Measurements from ENCODE around the gene IGHMBP2.

- TF ChIP-seq EZH2 (IDR thresholded peaks at IDR 0.05; ENCODE audit: insufficient read depth, poor library complexity, severe bottlenecking) (no peak), EZH2phosphoT487 (IDR thresholded peaks at IDR 0.05; ENCODE audit: insufficient read depth, low read depth) (no peak)
Measured at GRCh38 chr11:68976095-68976494, 72.4 kb downstream of the IGHMBP2 start.

Measured in GM23248 (cell line).